RWPE2 (cell line): Measurements from ENCODE around the gene TAOK3.
A peak's percentile ranks its signal among the peaks of the same experiment; 100 is the strongest.
"Not testable (repeated sequence)": the region's sequence is repeated elsewhere in the genome, so short reads cannot be mapped to it uniquely, and the experiment has no call there.

Source experiments
- ATAC-seq: fragments of 200-7000 bp; cut with Tn5 transposase; 3 replicates; pipeline ENCODE4 v1.9.1; 2021; ENCODE audit warnings: low read depth
- DNase-seq: peaks from one replicate; pipeline ENCODE4 v3.0.0-alpha.2; 2020; ENCODE audit warnings: low spot score
- H3K27ac ChIP-seq: fragments of 450-650 bp; 2 replicates; pipeline ENCODE4 v1.5.1; 2017; ENCODE audit warnings: mild to moderate bottlenecking; ENCODE audit not compliant: poor library complexity, severe bottlenecking
- H3K27me3 ChIP-seq: fragments of 250-450 bp; sonication (Bioruptor Pico); 2 replicates; pipeline ENCODE4 v1.5.1; 2021; ENCODE audit warnings: mild to moderate bottlenecking, moderate library complexity; ENCODE audit not compliant: insufficient read depth, poor library complexity, severe bottlenecking
- H3K36me3 ChIP-seq: fragments of 250-450 bp; sonication (Bioruptor Pico); 2 replicates; pipeline ENCODE4 v1.5.1; 2020; ENCODE audit warnings: low read depth, mild to moderate bottlenecking, moderate library complexity
- H3K4me1 ChIP-seq: fragments of 250-450 bp; sonication (Bioruptor Pico); 2 replicates; pipeline ENCODE4 v1.5.1; 2021; ENCODE audit warnings: mild to moderate bottlenecking, moderate library complexity; ENCODE audit not compliant: insufficient read depth, poor library complexity, severe bottlenecking
- H3K4me3 ChIP-seq: fragments of 250-450 bp; sonication (Bioruptor Pico); 2 replicates; pipeline ENCODE4 v1.5.1; 2021; ENCODE audit warnings: mild to moderate bottlenecking, moderate library complexity; ENCODE audit not compliant: severe bottlenecking
- H3K9me3 ChIP-seq: fragments of 250-450 bp; sonication (Bioruptor Pico); 2 replicates; pipeline ENCODE4 v1.5.1; 2021; ENCODE audit warnings: mild to moderate bottlenecking, moderate library complexity; ENCODE audit not compliant: severe bottlenecking
- CTCF ChIP-seq: fragments of 450-650 bp; IDR thresholded peaks from one replicate; pipeline ENCODE4 v1.5.1; 2017; ENCODE audit warnings: mild to moderate bottlenecking, moderate library complexity; ENCODE audit not compliant: poor library complexity, severe bottlenecking

TAOK3 gene

GRCh38 chr12:118358008-118358359 lies 14.7 kb downstream of the TAOK3 start:
- Histone ChIP-seq H3K36me3 (0 out of 2 replicates have a peak, but pooled peaks cover 6% of the 10 kb centered on the region), H3K4me1 (peaks cover 55% of the 10 kb centered on the region), H3K4me3 (no peak overlapping the region), H3K9me3 (peaks cover 4% of the 10 kb centered on the region), H3K27ac (peak overlapping the region; percentile 86), H3K27me3 (no peaks in the 10 kb centered on the region)
- DNase-seq (no peak), ATAC-seq (no peak)
- no peak for TF ChIP-seq CTCF

- peaks cover 10% of the 10 kb centered on the region; the same call in 1 of the 2 replicates for H3K36me3 ChIP-seq
- TF ChIP-seq CTCF, result peak; percentile 38
- H3K4me3 ChIP-seq, result no peak overlapping the region
- ATAC-seq, result peak; percentile 26; the same call in 2 of the 3 replicates
- peaks cover 55% of the 10 kb centered on the region for H3K4me1 ChIP-seq
- peaks cover 4% of the 10 kb centered on the region for H3K9me3 ChIP-seq
- peak overlapping the region; percentile 86 for H3K27ac ChIP-seq
- no peaks in the 10 kb centered on the region for H3K27me3 ChIP-seq
- no peak for DNase-seq
These were observed 15.3 kb downstream of the TAOK3 start for GRCh38 chr12:118357257-118358007.

GRCh38 chr12:118356809-118357256 lies 15.9 kb downstream of the TAOK3 start:
- TF ChIP-seq CTCF, result no peak
- Histone ChIP-seq H3K27ac (peak overlapping the region; percentile 86), H3K4me1 (peaks cover 55% of the 10 kb centered on the region), H3K9me3 (peaks cover 4% of the 10 kb centered on the region), H3K4me3 (no peak overlapping the region), H3K27me3 (no peaks in the 10 kb centered on the region), H3K36me3 (peaks cover 10% of the 10 kb centered on the region; the same call in 1 of the 2 replicates)
- DNase-seq (no peak), ATAC-seq (peak; percentile 87)

GRCh38 chr12:118355843-118356242 lies 16.9 kb downstream of the TAOK3 start:
- ATAC-seq (no peak), DNase-seq (no peak)
- Histone ChIP-seq H3K36me3 (peaks cover 10% of the 10 kb centered on the region; the same call in 1 of the 2 replicates), H3K27ac (peak overlapping the region; percentile 86), H3K4me1 (peaks cover 46% of the 10 kb centered on the region), H3K4me3 (no peak overlapping the region), H3K9me3 (peaks cover 4% of the 10 kb centered on the region), H3K27me3 (no peaks in the 10 kb centered on the region)
- no peak for TF ChIP-seq CTCF

- Histone ChIP-seq H3K27ac (no peak overlapping the region), H3K27me3 (no peaks in the 10 kb centered on the region), H3K9me3 (peaks cover 4% of the 10 kb centered on the region), H3K36me3 (peaks cover 10% of the 10 kb centered on the region; the same call in 1 of the 2 replicates), H3K4me1 (peaks cover 40% of the 10 kb centered on the region), H3K4me3 (no peak overlapping the region)
- TF ChIP-seq CTCF, result no peak
- no peak for DNase-seq
- ATAC-seq, result no peak
These were observed 17.8 kb downstream of the TAOK3 start for GRCh38 chr12:118354903-118355302.

- ATAC-seq, H3K9me3 ChIP-seq, H3K27me3 ChIP-seq, H3K4me3 ChIP-seq, H3K36me3 ChIP-seq, H3K27ac ChIP-seq, DNase-seq: not testable (repeated sequence)
- H3K4me1 ChIP-seq, result peaks cover 37% of the 10 kb centered on the region
These were observed 18.2 kb downstream of the TAOK3 start for GRCh38 chr12:118354503-118354902.
